ENCODE results near the gene TXNRD1.

Gene TXNRD1

DNA sequence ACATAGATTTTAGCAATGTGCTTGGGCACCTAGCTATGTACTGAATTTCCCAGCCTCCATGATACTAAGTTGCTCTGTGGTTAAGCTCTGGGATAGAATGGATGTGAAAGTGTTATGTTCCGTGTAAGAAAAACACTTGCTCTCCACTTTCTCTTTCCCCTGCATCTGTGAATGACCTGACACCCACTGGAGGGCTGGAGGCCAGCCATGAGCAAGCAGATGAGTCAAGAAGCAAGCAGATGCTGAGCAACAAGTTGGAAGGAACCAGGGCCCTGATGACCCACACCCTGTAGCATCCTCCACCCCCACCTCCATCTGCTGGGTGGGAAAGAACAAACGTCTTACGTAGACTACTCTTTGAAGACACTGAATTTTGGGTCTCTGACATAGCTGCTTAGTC is 144.6 kb downstream of the TXNRD1 start:
- H3K27ac ChIP-seq (ENCODE audit: low read depth, low read length): no peak overlapping the region
- H2BK5ac ChIP-seq (ENCODE audit: low read depth, low read length, poor library complexity): no peak overlapping the region
- H2AK5ac ChIP-seq (ENCODE audit: low read length): no peak overlapping the region
- H2BK120ac ChIP-seq (ENCODE audit: insufficient read depth, low read length, poor library complexity): no peak overlapping the region
- no peak overlapping the region for H3K4me2 ChIP-seq (ENCODE audit: low read length)
- H2BK12ac ChIP-seq (ENCODE audit: low read length): no peak overlapping the region
- H3K36me3 ChIP-seq (ENCODE audit: control insufficient read depth in 1 of 2, insufficient read depth in 2 of 2, low read length in 2 of 2): no peaks in the 10 kb centered on the region
- WGBS (ENCODE audit: extremely low coverage, insufficient coverage, insufficient read length): no CpG with 5 or more reads among the region's 3 CpGs
- H2AFZ ChIP-seq (ENCODE audit: insufficient read depth, low read length, poor library complexity): no peak overlapping the region
- H3K18ac ChIP-seq (ENCODE audit: low read length): no peak overlapping the region
- peaks cover 0 to 5% of the 10 kb centered on the region in 2 experiments for H3K4me1 ChIP-seq (ENCODE audit: control insufficient read depth in 1 of 2, insufficient read depth in 2 of 2, low read length in 2 of 2)
- H4K8ac ChIP-seq (ENCODE audit: low read depth, low read length): no peak overlapping the region
- H4K12ac ChIP-seq (ENCODE audit: low read depth, low read length): no peak overlapping the region
- H3K4me3 ChIP-seq (ENCODE audit: low read depth, low read length): no peak overlapping the region
- no peak overlapping the region for H3K23ac ChIP-seq (ENCODE audit: low read length)
- DNase-seq: no peak
- no peaks in the 10 kb centered on the region for H3K79me2 ChIP-seq (ENCODE audit: control insufficient read depth, insufficient read depth, low read length, poor library complexity)
- no peak overlapping the region for H3K9ac ChIP-seq (ENCODE audit: low read length)
- no peak overlapping the region for H3K14ac ChIP-seq (ENCODE audit: low read length)
- H3K4ac ChIP-seq (ENCODE audit: low read depth, low read length): no peak overlapping the region
- no peaks in the 10 kb centered on the region for H3K27me3 ChIP-seq (ENCODE audit: insufficient read depth, low read length)
- H3K9me3 ChIP-seq (ENCODE audit: insufficient read depth, low read depth, low read length): peaks cover 4% of the 10 kb centered on the region
- H4K91ac ChIP-seq (ENCODE audit: low read depth, low read length): no peak overlapping the region
- no peaks in the 10 kb centered on the region for H3K79me1 ChIP-seq (ENCODE audit: low read length)

- Histone ChIP-seq H3K23ac (ENCODE audit: low read length) (no peak overlapping the region), H3K4me1 (ENCODE audit: control insufficient read depth in 1 of 2, insufficient read depth in 2 of 2, low read length in 2 of 2) (no peaks in the 10 kb centered on the region), H3K27me3 (ENCODE audit: insufficient read depth, low read length) (no peaks in the 10 kb centered on the region), H3K4ac (ENCODE audit: low read depth, low read length) (no peak overlapping the region), H3K14ac (ENCODE audit: low read length) (no peak overlapping the region), H3K36me3 (ENCODE audit: control insufficient read depth in 1 of 2, insufficient read depth in 2 of 2, low read length in 2 of 2) (no peaks in the 10 kb centered on the region), H2AFZ (ENCODE audit: insufficient read depth, low read length, poor library complexity) (no peak overlapping the region), H4K8ac (ENCODE audit: low read depth, low read length) (no peak overlapping the region), H4K91ac (ENCODE audit: low read depth, low read length) (no peak overlapping the region), H3K9me3 (ENCODE audit: insufficient read depth, low read depth, low read length) (peaks cover 4% of the 10 kb centered on the region), H2BK5ac (ENCODE audit: low read depth, low read length, poor library complexity) (no peak overlapping the region), H4K12ac (ENCODE audit: low read depth, low read length) (no peak overlapping the region), H2BK12ac (ENCODE audit: low read length) (no peak overlapping the region), H3K79me1 (ENCODE audit: low read length) (no peaks in the 10 kb centered on the region), H3K4me2 (ENCODE audit: low read length) (no peak overlapping the region), H3K4me3 (ENCODE audit: low read depth, low read length) (no peak overlapping the region), H2BK120ac (ENCODE audit: insufficient read depth, low read length, poor library complexity) (no peak overlapping the region), H3K18ac (ENCODE audit: low read length) (no peak overlapping the region), H3K27ac (ENCODE audit: low read depth, low read length) (no peak overlapping the region), H2AK5ac (ENCODE audit: low read length) (no peak overlapping the region), H3K9ac (ENCODE audit: low read length) (no peak overlapping the region), H3K79me2 (ENCODE audit: control insufficient read depth, insufficient read depth, low read length, poor library complexity) (no peaks in the 10 kb centered on the region)
- WGBS (ENCODE audit: extremely low coverage, insufficient coverage, insufficient read length): no CpG with 5 or more reads among the region's 5 CpGs
- DNase-seq: peak; percentile 60 to 82
These were observed 145.6 kb downstream of the TXNRD1 start for GRCh38 chr12:104360983-104361707.

- no peak overlapping the region for H4K91ac ChIP-seq (ENCODE audit: low read depth, low read length)
- DNase-seq: peak; percentile 97 to 98
- H3K79me1 ChIP-seq (ENCODE audit: low read length): no peaks in the 10 kb centered on the region
- no peak overlapping the region for H3K4ac ChIP-seq (ENCODE audit: low read depth, low read length)
- WGBS (ENCODE audit: extremely low coverage, insufficient coverage, insufficient read length): no CpG with 5 or more reads among the region's 5 CpGs
- no peak overlapping the region for H3K9ac ChIP-seq (ENCODE audit: low read length)
- no peak overlapping the region for H3K4me2 ChIP-seq (ENCODE audit: low read length)
- no peak overlapping the region for H4K8ac ChIP-seq (ENCODE audit: low read depth, low read length)
- no peaks in the 10 kb centered on the region for H3K9me3 ChIP-seq (ENCODE audit: insufficient read depth, low read depth, low read length)
- H3K14ac ChIP-seq (ENCODE audit: low read length): no peak overlapping the region
- no peaks in the 10 kb centered on the region for H3K79me2 ChIP-seq (ENCODE audit: control insufficient read depth, insufficient read depth, low read length, poor library complexity)
- no peaks in the 10 kb centered on the region for H3K27me3 ChIP-seq (ENCODE audit: insufficient read depth, low read length)
- H3K18ac ChIP-seq (ENCODE audit: low read length): no peak overlapping the region
- H3K4me1 ChIP-seq (ENCODE audit: control insufficient read depth in 1 of 2, insufficient read depth in 2 of 2, low read length in 2 of 2): peaks cover 0 to 3% of the 10 kb centered on the region in 2 experiments
- no peak overlapping the region for H2BK12ac ChIP-seq (ENCODE audit: low read length)
- no peak overlapping the region for H3K27ac ChIP-seq (ENCODE audit: low read depth, low read length)
- H3K23ac ChIP-seq (ENCODE audit: low read length): no peak overlapping the region
- H3K36me3 ChIP-seq (ENCODE audit: control insufficient read depth in 1 of 2, insufficient read depth in 2 of 2, low read length in 2 of 2): no peaks in the 10 kb centered on the region
- no peak overlapping the region for H2BK5ac ChIP-seq (ENCODE audit: low read depth, low read length, poor library complexity)
- H2AK5ac ChIP-seq (ENCODE audit: low read length): no peak overlapping the region
- H3K4me3 ChIP-seq (ENCODE audit: low read depth, low read length): no peak overlapping the region
- no peak overlapping the region for H2AFZ ChIP-seq (ENCODE audit: insufficient read depth, low read length, poor library complexity)
- H4K12ac ChIP-seq (ENCODE audit: low read depth, low read length): no peak overlapping the region
- H2BK120ac ChIP-seq (ENCODE audit: insufficient read depth, low read length, poor library complexity): no peak overlapping the region
These were observed 150.4 kb downstream of the TXNRD1 start for GRCh38 chr12:104365921-104366410.

GRCh38 chr12:104369708-104370107 is 154.1 kb downstream of the TXNRD1 start:
- Histone ChIP-seq H2BK120ac (ENCODE audit: insufficient read depth, low read length, poor library complexity) (no peak overlapping the region), H3K79me1 (ENCODE audit: low read length) (no peaks in the 10 kb centered on the region), H3K79me2 (ENCODE audit: control insufficient read depth, insufficient read depth, low read length, poor library complexity) (no peaks in the 10 kb centered on the region), H3K9ac (ENCODE audit: low read length) (no peak overlapping the region), H4K8ac (ENCODE audit: low read depth, low read length) (no peak overlapping the region), H2BK12ac (ENCODE audit: low read length) (no peak overlapping the region), H4K91ac (ENCODE audit: low read depth, low read length) (no peak overlapping the region), H2AK5ac (ENCODE audit: low read length) (no peak overlapping the region), H3K23ac (ENCODE audit: low read length) (no peak overlapping the region), H3K27me3 (ENCODE audit: insufficient read depth, low read length) (no peaks in the 10 kb centered on the region), H3K4ac (ENCODE audit: low read depth, low read length) (no peak overlapping the region), H3K14ac (ENCODE audit: low read length) (no peak overlapping the region), H3K4me3 (ENCODE audit: low read depth, low read length) (no peak overlapping the region), H4K12ac (ENCODE audit: low read depth, low read length) (no peak overlapping the region), H3K4me2 (ENCODE audit: low read length) (no peak overlapping the region), H3K4me1 (ENCODE audit: control insufficient read depth in 1 of 2, insufficient read depth in 2 of 2, low read length in 2 of 2) (peaks cover 4 to 11% of the 10 kb centered on the region in 2 experiments), H2BK5ac (ENCODE audit: low read depth, low read length, poor library complexity) (no peak overlapping the region), H3K36me3 (ENCODE audit: control insufficient read depth in 1 of 2, insufficient read depth in 2 of 2, low read length in 2 of 2) (no peaks in the 10 kb centered on the region), H3K18ac (ENCODE audit: low read length) (no peak overlapping the region), H2AFZ (ENCODE audit: insufficient read depth, low read length, poor library complexity) (no peak overlapping the region), H3K27ac (ENCODE audit: low read depth, low read length) (no peak overlapping the region), H3K9me3 (ENCODE audit: insufficient read depth, low read depth, low read length) (no peaks in the 10 kb centered on the region)
- no CpG with 5 or more reads among the region's 2 CpGs for WGBS (ENCODE audit: extremely low coverage, insufficient coverage, insufficient read length)
- peak in 1 of 2 donors; percentile 52 for DNase-seq

Measured in trophoblast cell (in vitro differentiated cells and primary cell).